Loucy (cell line): ENCODE results near the gene TTK.

ENCODE experiments used
- CTCF ChIP-seq: fragments of 200-600 bp; sonication (generic); conservative IDR thresholded peaks from 2 replicates; pipeline ENCODE4 v1.5.1; 2014; ENCODE audit warnings: mild to moderate bottlenecking, antibody characterized with exemption, low read length
- EZH2phosphoT487 ChIP-seq: fragments of 200-600 bp; IDR thresholded peaks from 2 replicates; pipeline ENCODE4 v1.6.1; 2018; ENCODE audit warnings: antibody characterized with exemption, mild to moderate bottlenecking, moderate library complexity, borderline replicate concordance

DNA sequence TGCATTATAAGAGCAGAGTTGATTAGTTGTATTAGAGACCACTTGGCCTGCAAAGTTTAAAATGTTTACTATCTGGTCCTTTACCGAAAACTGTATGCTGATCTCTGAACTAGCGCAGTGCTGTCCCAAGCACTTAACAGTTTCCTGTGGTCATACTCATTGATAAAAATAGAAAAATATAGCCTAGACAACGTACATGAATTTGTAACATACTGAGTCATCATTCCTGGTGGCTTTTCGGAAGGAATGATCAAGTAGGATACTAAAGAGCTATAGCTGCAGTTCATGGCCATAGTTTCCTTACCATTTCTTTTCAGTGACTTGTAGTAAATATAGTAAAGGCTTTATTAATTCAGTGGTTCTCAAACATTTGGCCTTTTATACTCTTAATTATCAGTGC, 18.4 kb downstream of the TTK start:
- TF ChIP-seq CTCF: no peak
- TF ChIP-seq EZH2phosphoT487: no peak
